Common myeloid progenitor, CD34-positive (primary cell): Measurements from ENCODE around the gene GAS2L3.

ENCODE experiments used
- CTCF ChIA-PET: fragments of 350-600 bp; sonication (Branson Sonifier 250); formaldehyde crosslinking; loops from one replicate; lab custom pipeline; 2021; ENCODE audit warnings: antibody characterized with exemption; lab: Charles Lee
- POLR2A ChIA-PET: fragments of 350-600 bp; sonication (Branson Sonifier 250); formaldehyde crosslinking; loops from one replicate; lab custom pipeline; 2021; ENCODE audit warnings: antibody characterized with exemption; lab: Charles Lee
- DNase-seq, 3 donors: peaks; one replicate each; pipeline versions ENCODE4 v3.0.0 to v3.0.0-alpha.2; 2013
- H3K27ac ChIP-seq, 2 experiments: 1 replicate in 1 of 2; 2 replicates in 1 of 2; pipeline ENCODE4 v1.7.0; 2013; ENCODE audit warnings: inconsistent platforms in 2 of 2, low read length in 2 of 2, mild to moderate bottlenecking in 2 of 2, low read depth in 1 of 2, moderate library complexity in 1 of 2; ENCODE audit not compliant: severe bottlenecking in 2 of 2, insufficient read depth in 1 of 2, poor library complexity in 1 of 2
- H3K27me3 ChIP-seq, 5 experiments: replicated peaks in 2 of 5; 1 replicate in 3 of 5; 2 replicates in 2 of 5; pipeline versions ENCODE4 v1.6.1 to v1.7.0; 2013; ENCODE audit warnings: low read length in 4 of 5, mild to moderate bottlenecking in 2 of 5, moderate library complexity in 2 of 5, inconsistent platforms in 1 of 5; ENCODE audit not compliant: insufficient read depth in 5 of 5, control insufficient read depth in 4 of 5
- H3K36me3 ChIP-seq, 4 experiments: 1 replicate in 2 of 4; 2 replicates in 2 of 4; pipeline versions ENCODE4 v1.6.1 to v1.7.0; 2013; ENCODE audit warnings: low read length in 3 of 4, control low read depth in 1 of 4, mild to moderate bottlenecking in 1 of 4; ENCODE audit not compliant: control insufficient read depth in 4 of 4, insufficient read depth in 4 of 4
- H3K4me1 ChIP-seq, 4 experiments: 1 replicate in 3 of 4; 2 replicates in 1 of 4; pipeline versions ENCODE4 v1.6.1 to v1.7.1; 2013; ENCODE audit warnings: low read length in 3 of 4, mild to moderate bottlenecking in 3 of 4, control low read depth in 1 of 4, inconsistent platforms in 1 of 4, moderate library complexity in 1 of 4; ENCODE audit not compliant: control insufficient read depth in 4 of 4, insufficient read depth in 4 of 4; ENCODE audit errors: control extremely low read depth in 1 of 4
- H3K4me3 ChIP-seq, 7 experiments: 1 replicate in 4 of 7; 2 replicates in 3 of 7; pipeline versions ENCODE4 v1.5.1 to v1.7.0; 2013; ENCODE audit warnings: mild to moderate bottlenecking in 7 of 7, low read length in 6 of 7, moderate library complexity in 6 of 7, inconsistent platforms in 2 of 7, low read depth in 2 of 7, control low read depth in 1 of 7; ENCODE audit not compliant: insufficient read depth in 4 of 7, control insufficient read depth in 1 of 7; ENCODE audit errors: extremely low read depth in 1 of 7
- H3K9me3 ChIP-seq, 5 experiments: 1 replicate in 4 of 5; 2 replicates in 1 of 5; pipeline versions ENCODE4 v1.6.1 to v1.7.1; 2013; ENCODE audit warnings: low read length in 4 of 5, mild to moderate bottlenecking in 2 of 5, inconsistent platforms in 1 of 5, low read depth in 1 of 5, moderate library complexity in 1 of 5; ENCODE audit not compliant: control insufficient read depth in 4 of 5, insufficient read depth in 2 of 5; ENCODE audit errors: control extremely low read depth in 1 of 5
- WGBS: methylation state at CpG from one replicate; pipeline ENCODE4 v1.1.5; 2013; ENCODE audit not compliant: insufficient coverage; 5-methylcytosine and 5-hydroxymethylcytosine counted together

GAS2L3 gene

DNA sequence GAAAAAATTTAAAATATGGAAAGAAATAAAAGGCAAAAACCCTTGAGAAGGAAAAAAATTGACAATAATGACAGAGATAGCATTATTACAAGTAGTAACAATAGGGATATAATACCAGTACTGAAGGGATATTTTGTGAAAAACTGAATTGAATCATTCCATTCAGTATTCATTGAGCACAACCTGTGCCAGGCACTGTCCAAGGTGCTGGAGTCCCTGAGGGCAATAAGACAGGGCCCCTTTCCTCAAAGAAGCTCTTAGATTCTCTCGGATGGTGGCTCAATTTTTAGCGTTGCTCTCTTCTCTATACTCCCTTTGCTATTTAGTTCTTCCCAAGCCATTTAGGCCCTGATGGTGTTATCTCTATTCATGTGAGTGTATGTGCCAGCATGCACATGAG, 34.3 kb upstream of the GAS2L3 start:
- Histone ChIP-seq H3K4me3 (no peak overlapping the region), H3K36me3 (no peaks in the 10 kb centered on the region), H3K4me1 (no peaks in the 10 kb centered on the region), H3K27ac (no peak overlapping the region), H3K9me3 (no peaks in the 10 kb centered on the region), H3K27me3 (peaks cover 0 to 2% (median 0%) of the 10 kb centered on the region in 5 experiments)
- DNase-seq: peak; percentile 18 to 54 (median 47)
- ChIA-PET POLR2A (no interaction called here), CTCF (no interaction called here)
- 100% methylated on average over 1 of the region's 2 CpGs for WGBS

GRCh38 chr12:100544165-100544564, 29.3 kb upstream of the GAS2L3 start:
- H3K36me3 ChIP-seq: no peaks in the 10 kb centered on the region
- no peak overlapping the region for H3K27ac ChIP-seq
- POLR2A ChIA-PET: no interaction called here
- no peaks in the 10 kb centered on the region for H3K9me3 ChIP-seq
- DNase-seq: no peak
- no peaks in the 10 kb centered on the region for H3K4me1 ChIP-seq
- CTCF ChIA-PET: no interaction called here
- no peaks in the 10 kb centered on the region for H3K27me3 ChIP-seq
- 100% methylated on average over 1 of the region's 4 CpGs for WGBS
- no peak overlapping the region for H3K4me3 ChIP-seq

- Histone ChIP-seq H3K36me3 (no peaks in the 10 kb centered on the region), H3K4me1 (no peaks in the 10 kb centered on the region), H3K27me3 (no peaks in the 10 kb centered on the region), H3K4me3 (no peak overlapping the region), H3K9me3 (no peaks in the 10 kb centered on the region), H3K27ac (no peak overlapping the region)
- ChIA-PET CTCF (no interaction called here), POLR2A (no interaction called here)
- no peak for DNase-seq
- WGBS: no CpG with 5 or more reads among the region's 1 CpG
Measured at GRCh38 chr12:100545092-100545491, 28.4 kb upstream of the GAS2L3 start.

GRCh38 chr12:100553936-100554335, 19.5 kb upstream of the GAS2L3 start:
- Histone ChIP-seq H3K36me3 (no peaks in the 10 kb centered on the region), H3K27ac (no peak overlapping the region), H3K4me3 (no peak overlapping the region), H3K27me3 (peaks cover 0 to 5% (median 0%) of the 10 kb centered on the region in 5 experiments), H3K4me1 (no peaks in the 10 kb centered on the region), H3K9me3 (no peaks in the 10 kb centered on the region)
- ChIA-PET CTCF (interaction anchor here (0.6 to 3.2 kb wide), 9 partner anchors 9 to 395 kb away, joined by 3 to 17 read pairs (median 5); partner anchors contain the start of gene SLC17A8), POLR2A (no interaction called here)
- WGBS: 89% methylated on average over 2 of the region's 3 CpGs
- DNase-seq: no peak

GRCh38 chr12:100554608-100555077, 18.8 kb upstream of the GAS2L3 start:
- H3K36me3 ChIP-seq: no peaks in the 10 kb centered on the region
- no peak overlapping the region for H3K4me3 ChIP-seq
- ChIA-PET CTCF (interaction anchor here (1.2 to 3.2 kb wide), 9 partner anchors 51 to 396 kb away, joined by 3 to 17 read pairs (median 6); partner anchors contain the start of gene SLC17A8), POLR2A (no interaction called here)
- H3K27ac ChIP-seq: no peak overlapping the region
- H3K4me1 ChIP-seq: no peaks in the 10 kb centered on the region
- peaks cover 0 to 5% (median 0%) of the 10 kb centered on the region in 5 experiments for H3K27me3 ChIP-seq
- no peaks in the 10 kb centered on the region for H3K9me3 ChIP-seq
- WGBS: 0% methylated on average over 1 of the region's 1 CpG
- DNase-seq: peak; percentile 63 to 72 (median 72)

DNA sequence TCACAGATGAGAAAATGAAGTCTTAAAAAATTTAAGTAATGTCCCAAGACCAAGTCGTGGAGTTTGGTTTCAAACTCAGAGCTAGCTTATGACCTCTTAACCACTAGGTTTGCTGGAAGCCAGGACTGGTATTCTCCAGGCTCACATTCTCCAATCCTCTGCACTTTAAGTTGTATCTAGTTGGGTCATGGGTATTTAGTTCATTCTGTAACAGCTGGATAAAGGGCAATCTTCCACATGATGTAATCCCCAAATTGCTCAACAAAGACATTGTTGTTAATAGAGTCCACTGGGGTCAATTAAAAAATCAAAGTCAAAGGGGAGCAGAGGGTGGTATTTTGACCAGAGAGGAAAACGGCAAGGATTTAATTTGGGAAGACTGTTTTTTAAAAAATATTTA, 17.8 kb upstream of the GAS2L3 start:
- POLR2A ChIA-PET: no interaction called here
- no peaks in the 10 kb centered on the region for H3K4me1 ChIP-seq
- H3K4me3 ChIP-seq: no peak overlapping the region
- WGBS: 88% methylated on average over 1 of the region's 2 CpGs
- H3K27me3 ChIP-seq: peaks cover 0 to 4% (median 0%) of the 10 kb centered on the region in 5 experiments
- CTCF ChIA-PET: interaction anchor here (0.8 to 3.2 kb wide), 7 partner anchors 8 to 322 kb away, joined by 3 to 17 read pairs (median 8); no protein-coding TSS in a partner anchor
- H3K36me3 ChIP-seq: no peaks in the 10 kb centered on the region
- no peak overlapping the region for H3K27ac ChIP-seq
- no peaks in the 10 kb centered on the region for H3K9me3 ChIP-seq
- DNase-seq: no peak

DNA sequence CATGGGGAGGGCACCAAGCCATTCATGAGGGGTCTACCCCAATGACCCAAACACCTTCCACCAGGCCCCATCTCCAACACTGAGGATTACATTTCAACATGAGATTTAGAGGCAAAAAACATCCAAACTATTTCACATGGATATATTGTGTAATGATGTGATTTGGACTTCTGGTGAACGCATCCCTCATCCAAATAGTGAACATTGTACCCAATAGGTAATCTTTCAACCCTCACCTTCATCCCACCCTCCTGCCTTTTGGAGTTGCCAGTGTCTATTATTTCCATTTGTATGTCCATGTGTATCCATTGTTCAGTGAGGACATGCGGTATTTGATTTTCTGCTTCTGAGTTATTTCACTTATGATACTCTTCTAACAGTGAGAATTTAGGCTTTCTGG, 16.1 kb upstream of the GAS2L3 start:
- DNase-seq: no peak
- no peak overlapping the region for H3K4me3 ChIP-seq
- no peak overlapping the region for H3K27ac ChIP-seq
- no CpG with 5 or more reads among the region's 2 CpGs for WGBS
- no peaks in the 10 kb centered on the region for H3K27me3 ChIP-seq
- no peaks in the 10 kb centered on the region for H3K9me3 ChIP-seq
- CTCF ChIA-PET: interaction anchor here (0.7 to 1.0 kb wide), 2 partner anchors 9 to 11 kb away, joined by 3 to 4 read pairs; no protein-coding TSS in a partner anchor
- H3K4me1 ChIP-seq: no peaks in the 10 kb centered on the region
- POLR2A ChIA-PET: no interaction called here
- no peaks in the 10 kb centered on the region for H3K36me3 ChIP-seq
